Chondrocyte (in vitro differentiated cells): ENCODE results near the gene OLFML2B. TPM values are rescaled to one million over a fixed set of nuclear protein-coding genes. Genes with fewer than 3 reads are reported as not detected.
"Not testable (repeated sequence)": the region's sequence is repeated elsewhere in the genome, so short reads cannot be mapped to it uniquely, and the experiment has no call there.

ENCODE experiments used
- DNase-seq: peaks from one replicate; pipeline ENCODE4 v3.0.0; 2021; ENCODE audit warnings: mixed read lengths, low spot score
- H3K27ac Mint-ChIP-seq: one replicate; pipeline ENCODE4 v1.8.0; 2021; ENCODE audit warnings: mild to moderate bottlenecking, moderate library complexity, mixed read lengths; ENCODE audit not compliant: unreplicated experiment
- H3K27me3 Mint-ChIP-seq: 2 replicates; pipeline ENCODE4 v1.8.0; 2021; ENCODE audit warnings: low read depth, mixed read lengths
- H3K36me3 Mint-ChIP-seq: 2 replicates; pipeline ENCODE4 v1.8.0; 2021; ENCODE audit warnings: low read depth, mixed read lengths
- H3K4me1 Mint-ChIP-seq: 2 replicates; pipeline ENCODE4 v1.8.0; 2021; ENCODE audit warnings: low read depth, mild to moderate bottlenecking, mixed read lengths
- H3K4me3 Mint-ChIP-seq: one replicate; pipeline ENCODE4 v1.8.0; 2021; ENCODE audit warnings: mild to moderate bottlenecking, moderate library complexity, mixed read lengths; ENCODE audit not compliant: unreplicated experiment
- H3K9me3 Mint-ChIP-seq: 2 replicates; pipeline ENCODE4 v1.8.0; 2021; ENCODE audit warnings: low read depth, mixed read lengths
- total RNA-seq: library from RNA; stranded (reverse); gene quantifications from 3 replicates; pipeline ENCODE4 v1.2.1, GENCODE V29; 2021
- TF ChIP-seq, protein P1 (sequence below): fragments of 200-600 bp; sonication (generic); IDR thresholded peaks from 2 replicates; pipeline ENCODE4 v1.5.0; 2021; ENCODE audit warnings: antibody characterized with exemption, mild to moderate bottlenecking, moderate library complexity

OLFML2B gene
- total RNA-seq, 1 donor from 2014 or later: 120 TPM

DNA sequence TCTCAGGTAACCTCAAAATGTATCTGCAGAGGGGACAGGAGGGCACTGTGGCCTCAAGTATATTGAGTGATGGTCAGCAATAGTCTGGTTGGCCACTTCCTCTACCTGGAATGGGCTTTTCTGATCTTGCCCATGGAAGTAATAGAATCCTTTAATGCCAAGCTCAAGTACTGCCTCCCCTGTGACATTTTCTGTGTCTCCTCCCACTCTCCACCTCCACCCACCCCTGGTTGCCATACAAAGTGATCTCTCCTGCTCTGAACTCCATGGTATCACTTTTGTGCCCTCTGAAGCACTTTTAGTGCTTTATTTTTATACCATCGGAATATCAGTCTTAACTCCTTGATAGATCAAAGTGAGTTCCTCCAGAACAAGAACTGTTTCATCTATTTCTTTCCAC lies 36.6 kb upstream of the OLFML2B start:
- Mint-ChIP-seq H3K4me3 (no peak overlapping the region), H3K4me1 (peaks cover 9% of the 10 kb centered on the region), H3K27me3 (no peaks in the 10 kb centered on the region), H3K9me3 (no peaks in the 10 kb centered on the region), H3K36me3 (no peaks in the 10 kb centered on the region), H3K27ac (no peak overlapping the region)
- TF ChIP-seq, protein P1, sequence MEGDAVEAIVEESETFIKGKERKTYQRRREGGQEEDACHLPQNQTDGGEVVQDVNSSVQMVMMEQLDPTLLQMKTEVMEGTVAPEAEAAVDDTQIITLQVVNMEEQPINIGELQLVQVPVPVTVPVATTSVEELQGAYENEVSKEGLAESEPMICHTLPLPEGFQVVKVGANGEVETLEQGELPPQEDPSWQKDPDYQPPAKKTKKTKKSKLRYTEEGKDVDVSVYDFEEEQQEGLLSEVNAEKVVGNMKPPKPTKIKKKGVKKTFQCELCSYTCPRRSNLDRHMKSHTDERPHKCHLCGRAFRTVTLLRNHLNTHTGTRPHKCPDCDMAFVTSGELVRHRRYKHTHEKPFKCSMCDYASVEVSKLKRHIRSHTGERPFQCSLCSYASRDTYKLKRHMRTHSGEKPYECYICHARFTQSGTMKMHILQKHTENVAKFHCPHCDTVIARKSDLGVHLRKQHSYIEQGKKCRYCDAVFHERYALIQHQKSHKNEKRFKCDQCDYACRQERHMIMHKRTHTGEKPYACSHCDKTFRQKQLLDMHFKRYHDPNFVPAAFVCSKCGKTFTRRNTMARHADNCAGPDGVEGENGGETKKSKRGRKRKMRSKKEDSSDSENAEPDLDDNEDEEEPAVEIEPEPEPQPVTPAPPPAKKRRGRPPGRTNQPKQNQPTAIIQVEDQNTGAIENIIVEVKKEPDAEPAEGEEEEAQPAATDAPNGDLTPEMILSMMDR: no peak
- no peak for DNase-seq

GRCh38 chr1:162059721-162060120 lies 36.1 kb upstream of the OLFML2B start:
- peaks cover 14% of the 10 kb centered on the region for H3K4me1 Mint-ChIP-seq
- TF ChIP-seq, protein P1: no peak
- H3K4me3 Mint-ChIP-seq: no peak overlapping the region
- no peak overlapping the region for H3K27ac Mint-ChIP-seq
- DNase-seq: no peak
- no peaks in the 10 kb centered on the region for H3K27me3 Mint-ChIP-seq
- H3K36me3 Mint-ChIP-seq: no peaks in the 10 kb centered on the region
- H3K9me3 Mint-ChIP-seq: no peaks in the 10 kb centered on the region

- Mint-ChIP-seq H3K27me3 (no peaks in the 10 kb centered on the region), H3K4me3 (no peak overlapping the region), H3K4me1 (peaks cover 5% of the 10 kb centered on the region), H3K9me3 (no peaks in the 10 kb centered on the region), H3K36me3 (no peaks in the 10 kb centered on the region), H3K27ac (no peak overlapping the region)
- DNase-seq: no peak
- TF ChIP-seq, protein P1: no peak
Observed at GRCh38 chr1:162056579-162056978, 32.9 kb upstream of the OLFML2B start.

DNA sequence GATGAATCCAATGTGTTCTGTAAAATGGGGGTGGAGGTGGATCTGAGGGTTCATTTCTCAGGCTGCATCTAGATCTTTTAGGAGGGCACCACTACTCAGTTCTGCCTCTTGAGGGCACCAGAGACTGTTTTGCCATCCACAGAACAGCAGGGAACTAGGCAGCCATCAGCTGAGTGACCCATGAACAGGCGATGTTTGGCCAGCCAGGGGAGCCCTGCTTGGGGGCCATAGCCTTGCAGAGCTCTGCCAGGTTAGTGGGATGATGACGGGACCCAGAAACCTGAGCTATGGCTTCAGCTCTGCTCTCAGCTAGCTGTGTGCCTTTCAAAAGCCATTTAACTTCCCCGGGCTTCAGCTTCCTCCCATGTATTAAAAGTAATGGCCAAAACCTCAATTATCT lies 32.4 kb upstream of the OLFML2B start:
- DNase-seq: no peak
- TF ChIP-seq, protein P1: peak; percentile 96
- Mint-ChIP-seq H3K27me3 (no peaks in the 10 kb centered on the region), H3K9me3 (no peaks in the 10 kb centered on the region), H3K36me3 (no peaks in the 10 kb centered on the region), H3K27ac (no peak overlapping the region), H3K4me1 (peaks cover 5% of the 10 kb centered on the region), H3K4me3 (no peak overlapping the region)

DNA sequence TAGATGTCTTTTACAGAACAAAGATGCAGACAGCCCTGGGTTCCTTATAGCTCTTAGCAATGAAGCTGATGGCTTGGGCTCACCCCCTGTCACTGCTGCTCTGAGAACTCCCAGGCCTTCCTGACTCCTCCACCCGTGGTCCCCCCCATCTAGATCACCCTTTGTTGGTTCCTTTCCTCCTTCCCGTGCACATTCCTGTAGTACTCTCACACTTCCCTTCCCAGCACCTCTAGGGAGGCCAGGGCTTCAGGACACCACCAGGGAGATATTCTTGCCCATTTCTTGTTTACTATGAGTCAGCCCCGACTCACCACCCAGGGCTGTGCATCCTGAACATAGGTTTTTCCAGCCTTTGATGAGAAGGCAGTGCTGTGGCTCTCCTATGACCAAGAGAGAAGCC lies 31.4 kb upstream of the OLFML2B start:
- Mint-ChIP-seq H3K27me3 (no peaks in the 10 kb centered on the region), H3K9me3 (no peaks in the 10 kb centered on the region), H3K4me3 (no peak overlapping the region), H3K4me1 (peaks cover 5% of the 10 kb centered on the region), H3K36me3 (no peaks in the 10 kb centered on the region), H3K27ac (no peak overlapping the region)
- TF ChIP-seq, protein P1: no peak
- DNase-seq: no peak

GRCh38 chr1:162053949-162054348 lies 30.3 kb upstream of the OLFML2B start:
- not testable (repeated sequence) for H3K9me3 Mint-ChIP-seq, H3K4me1 Mint-ChIP-seq

More at GRCh38 chr1:162053949-162054348, 30.3 kb upstream of the OLFML2B start:
- H3K27me3 Mint-ChIP-seq, H3K36me3 Mint-ChIP-seq, DNase-seq, H3K4me3 Mint-ChIP-seq, H3K27ac Mint-ChIP-seq: not testable (repeated sequence)
